T-helper 2 cell treated with Interferon-gamma antibody and Interleukin-4, amounts not matched to agents 5 μg/mL and 100 μg/mL, for 36 hours (primary cell): ENCODE data around the gene IQCB1.
"Not testable (repeated sequence)": the region's sequence is repeated elsewhere in the genome, so short reads cannot be mapped to it uniquely, and the experiment has no call there.

Experiments used
- DNase-seq: peaks from one replicate; pipeline ENCODE4 v3.0.0; 2021; ENCODE audit warnings: low spot score
- H3K27ac Mint-ChIP-seq: one replicate; pipeline ENCODE4 v1.8.0; 2021; ENCODE audit warnings: mild to moderate bottlenecking, mixed read lengths
- H3K27me3 Mint-ChIP-seq: one replicate; pipeline ENCODE4 v1.8.0; 2021; ENCODE audit warnings: low read depth, mixed read lengths
- H3K36me3 Mint-ChIP-seq: one replicate; pipeline ENCODE4 v1.8.0; 2021; ENCODE audit warnings: low read depth, mixed read lengths
- H3K4me1 Mint-ChIP-seq: one replicate; pipeline ENCODE4 v1.8.0; 2021; ENCODE audit warnings: low read depth, mixed read lengths
- H3K4me3 Mint-ChIP-seq: one replicate; pipeline ENCODE4 v1.8.0; 2022; ENCODE audit warnings: mild to moderate bottlenecking, moderate library complexity, mixed read lengths
- H3K9me3 Mint-ChIP-seq: one replicate; pipeline ENCODE4 v1.8.0; 2021; ENCODE audit warnings: mixed read lengths

IQCB1 gene

GRCh38 chr3:121782784-121783183 is 52.1 kb downstream of the IQCB1 start:
- H3K4me1 Mint-ChIP-seq, H3K9me3 Mint-ChIP-seq, H3K27ac Mint-ChIP-seq, H3K4me3 Mint-ChIP-seq, DNase-seq, H3K27me3 Mint-ChIP-seq: not testable (repeated sequence)
- H3K36me3 Mint-ChIP-seq = peaks cover 51% of the 10 kb centered on the region

- no peaks in the 10 kb centered on the region for H3K4me1 Mint-ChIP-seq
- H3K27me3 Mint-ChIP-seq = no peaks in the 10 kb centered on the region
- H3K9me3 Mint-ChIP-seq = no peaks in the 10 kb centered on the region
- DNase-seq = no peak
- H3K36me3 Mint-ChIP-seq = peaks cover 51% of the 10 kb centered on the region
- no peak overlapping the region for H3K27ac Mint-ChIP-seq
- no peak overlapping the region for H3K4me3 Mint-ChIP-seq
These were observed 53.2 kb downstream of the IQCB1 start for GRCh38 chr3:121781611-121782010.

DNA sequence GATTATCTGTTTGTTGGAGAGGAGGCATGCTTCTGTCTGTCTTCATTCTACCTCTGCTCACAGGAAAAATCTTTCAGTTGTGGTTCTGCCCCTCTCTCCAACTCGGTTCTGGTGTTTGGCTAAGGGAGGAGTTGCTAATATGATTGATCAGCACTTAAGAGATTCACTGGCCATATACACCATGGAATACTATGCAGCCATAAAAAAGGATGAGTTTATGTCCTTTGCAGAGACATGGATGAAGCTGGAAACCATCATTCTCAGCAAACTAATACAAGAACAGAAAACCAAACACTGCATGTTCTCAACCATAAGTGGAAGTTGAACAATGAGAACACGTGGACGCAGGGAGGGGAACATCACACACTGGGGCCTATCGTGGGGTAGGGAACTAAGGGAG is 59.8 kb downstream of the IQCB1 start:
- DNase-seq, H3K27ac Mint-ChIP-seq, H3K4me3 Mint-ChIP-seq, H3K9me3 Mint-ChIP-seq, H3K27me3 Mint-ChIP-seq, H3K4me1 Mint-ChIP-seq: not testable (repeated sequence)
- peaks cover 68% of the 10 kb centered on the region for H3K36me3 Mint-ChIP-seq

- Mint-ChIP-seq H3K27me3 (peaks cover 3% of the 10 kb centered on the region), H3K9me3 (no peaks in the 10 kb centered on the region), H3K27ac (no peak overlapping the region), H3K4me1 (no peaks in the 10 kb centered on the region), H3K36me3 (peaks cover 37% of the 10 kb centered on the region), H3K4me3 (no peak overlapping the region)
- DNase-seq = no peak
These were observed 65.6 kb downstream of the IQCB1 start for GRCh38 chr3:121769246-121769645.

- H3K4me3 Mint-ChIP-seq = no peak overlapping the region
- H3K27ac Mint-ChIP-seq = no peak overlapping the region
- peaks cover 29% of the 10 kb centered on the region for H3K36me3 Mint-ChIP-seq
- DNase-seq = no peak
- peaks cover 7% of the 10 kb centered on the region for H3K27me3 Mint-ChIP-seq
- no peaks in the 10 kb centered on the region for H3K4me1 Mint-ChIP-seq
- H3K9me3 Mint-ChIP-seq = no peaks in the 10 kb centered on the region
These were observed 66.4 kb downstream of the IQCB1 start for GRCh38 chr3:121768452-121768851.

DNA sequence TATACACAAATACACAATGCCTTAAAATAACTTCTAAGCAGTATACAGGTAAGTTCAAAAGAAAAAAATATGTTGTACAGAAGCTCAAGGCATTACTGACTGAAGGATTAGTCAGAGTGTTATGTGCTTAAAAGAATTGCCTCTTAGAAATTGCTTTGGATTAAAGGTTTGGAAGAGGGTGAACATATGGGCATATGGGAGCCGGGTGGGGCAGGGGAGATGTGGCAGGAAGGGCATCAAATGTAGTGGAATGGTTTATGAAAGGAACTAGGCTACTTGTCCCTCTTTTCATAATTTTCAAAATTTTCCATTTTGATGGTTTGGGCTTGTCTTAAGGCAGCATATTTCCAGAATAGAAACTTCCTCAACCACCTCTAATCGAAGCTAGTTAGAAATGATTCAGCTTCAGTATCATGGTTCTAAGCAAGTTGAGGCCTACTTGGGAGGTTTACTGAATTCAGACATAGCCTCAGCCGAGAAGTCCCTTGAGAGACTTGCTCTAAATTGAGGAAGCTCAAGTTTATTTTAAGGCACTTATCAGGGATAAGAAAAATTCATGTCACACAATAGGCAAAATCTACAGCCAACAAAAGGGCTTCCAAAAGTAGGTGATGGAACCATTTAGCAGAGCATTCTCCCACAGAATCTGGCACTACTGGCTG is 75.2 kb downstream of the IQCB1 start:
- H3K4me3 Mint-ChIP-seq = no peak overlapping the region
- H3K27ac Mint-ChIP-seq = no peak overlapping the region
- no peaks in the 10 kb centered on the region for H3K9me3 Mint-ChIP-seq
- H3K27me3 Mint-ChIP-seq = peaks cover 39% of the 10 kb centered on the region
- DNase-seq = no peak
- no peaks in the 10 kb centered on the region for H3K36me3 Mint-ChIP-seq
- H3K4me1 Mint-ChIP-seq = no peaks in the 10 kb centered on the region

- DNase-seq = no peak
- Mint-ChIP-seq H3K27me3 (peaks cover 36% of the 10 kb centered on the region), H3K36me3 (no peaks in the 10 kb centered on the region), H3K4me1 (no peaks in the 10 kb centered on the region), H3K27ac (no peak overlapping the region), H3K4me3 (no peak overlapping the region), H3K9me3 (no peaks in the 10 kb centered on the region)
These were observed 76.0 kb downstream of the IQCB1 start for GRCh38 chr3:121758727-121759450.

DNA sequence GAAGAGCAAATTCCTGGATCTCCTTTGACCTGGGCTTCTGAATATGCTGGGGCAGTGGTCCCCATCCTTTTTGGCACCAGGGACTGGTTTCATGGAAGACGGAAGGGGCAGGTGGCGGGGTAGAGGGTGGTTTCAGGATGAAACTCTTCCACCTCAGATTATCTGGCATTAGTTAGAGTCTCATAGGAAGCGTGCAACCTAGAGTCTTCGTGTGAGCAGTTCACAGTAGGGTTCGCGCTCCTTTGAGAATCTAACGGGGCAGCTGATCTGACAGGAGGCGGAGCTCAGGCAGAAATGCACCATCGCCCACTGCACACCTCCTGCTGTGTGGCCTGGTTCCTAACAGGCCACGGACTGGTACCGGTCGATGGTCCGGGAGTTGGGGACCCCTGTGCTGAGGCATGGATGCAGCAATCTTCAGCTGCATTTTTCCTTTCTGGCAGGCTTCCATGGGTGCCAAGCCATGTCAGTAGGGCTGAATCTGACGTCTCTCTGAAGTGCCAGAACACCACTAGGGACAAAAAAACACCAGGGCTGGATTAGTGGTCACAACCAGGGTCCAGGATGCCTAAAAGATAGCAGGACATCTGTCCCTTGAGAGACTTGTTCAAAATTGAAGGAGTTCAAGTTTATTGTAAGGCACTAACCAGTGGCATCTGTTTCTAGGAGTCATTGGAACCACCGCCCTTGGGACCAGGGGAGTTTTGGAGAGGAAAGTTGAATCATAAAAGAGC is 76.9 kb downstream of the IQCB1 start:
- no peak for DNase-seq
- Mint-ChIP-seq H3K4me3 (no peak overlapping the region), H3K27me3 (peaks cover 36% of the 10 kb centered on the region), H3K27ac (no peak overlapping the region), H3K9me3 (no peaks in the 10 kb centered on the region), H3K36me3 (no peaks in the 10 kb centered on the region), H3K4me1 (no peaks in the 10 kb centered on the region)

GRCh38 chr3:121757087-121757811 is 77.6 kb downstream of the IQCB1 start:
- Mint-ChIP-seq H3K36me3 (no peaks in the 10 kb centered on the region), H3K27ac (no peak overlapping the region), H3K4me1 (no peaks in the 10 kb centered on the region), H3K9me3 (no peaks in the 10 kb centered on the region), H3K27me3 (peaks cover 38% of the 10 kb centered on the region), H3K4me3 (no peak overlapping the region)
- no peak for DNase-seq

- H3K4me3 Mint-ChIP-seq = no peak overlapping the region
- peaks cover 5% of the 10 kb centered on the region for H3K4me1 Mint-ChIP-seq
- H3K9me3 Mint-ChIP-seq = no peaks in the 10 kb centered on the region
- H3K36me3 Mint-ChIP-seq = no peaks in the 10 kb centered on the region
- no peak for DNase-seq
- H3K27ac Mint-ChIP-seq = no peak overlapping the region
- H3K27me3 Mint-ChIP-seq = peaks cover 33% of the 10 kb centered on the region
These were observed 82.1 kb downstream of the IQCB1 start for GRCh38 chr3:121752772-121753171.

GRCh38 chr3:121752261-121752660 is 82.6 kb downstream of the IQCB1 start:
- no peaks in the 10 kb centered on the region for H3K9me3 Mint-ChIP-seq
- no peaks in the 10 kb centered on the region for H3K36me3 Mint-ChIP-seq
- DNase-seq = no peak
- peaks cover 32% of the 10 kb centered on the region for H3K27me3 Mint-ChIP-seq
- H3K27ac Mint-ChIP-seq = no peak overlapping the region
- H3K4me3 Mint-ChIP-seq = no peak overlapping the region
- peaks cover 9% of the 10 kb centered on the region for H3K4me1 Mint-ChIP-seq

DNA sequence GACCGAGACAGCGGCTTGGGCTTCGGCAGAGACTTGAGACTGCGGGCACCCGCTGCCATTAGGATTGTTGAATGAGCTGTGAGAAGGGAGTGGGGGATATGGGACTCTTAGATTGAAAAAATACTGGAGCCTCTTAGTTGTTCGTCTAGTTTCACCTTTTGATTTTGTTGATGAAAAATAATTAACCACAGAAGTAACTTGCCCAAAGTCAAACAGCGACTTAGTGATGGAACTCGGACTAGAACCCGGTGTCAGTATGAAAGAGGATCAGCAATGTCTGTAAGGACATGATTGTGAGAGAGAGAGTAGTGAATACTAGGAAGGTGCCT is 84.8 kb downstream of the IQCB1 start:
- no peaks in the 10 kb centered on the region for H3K36me3 Mint-ChIP-seq

GRCh38 chr3:121749276-121750086 is 85.4 kb downstream of the IQCB1 start, which contains the start of gene GOLGB1:
Gene GOLGB1, minus strand, starts transcription at chr3:121749741. Its CDS starts 18,770 bp downstream, at chr3:121730971.
- no peak within 1 kb of the TSS for H3K27ac Mint-ChIP-seq
- peaks cover 9% of the 10 kb centered on the region for H3K4me1 Mint-ChIP-seq
- H3K27me3 Mint-ChIP-seq = peaks cover 19% of the 10 kb centered on the region
- no peaks in the 10 kb centered on the region for H3K36me3 Mint-ChIP-seq
- no peak within 1 kb of the TSS for H3K4me3 Mint-ChIP-seq
- peak; percentile 93 for DNase-seq
- no peaks in the 10 kb centered on the region for H3K9me3 Mint-ChIP-seq

More for the DNA sequence above, 84.8 kb downstream of the IQCB1 start:
- peaks cover 22% of the 10 kb centered on the region for H3K27me3 Mint-ChIP-seq
- H3K9me3 Mint-ChIP-seq = no peaks in the 10 kb centered on the region
- H3K4me1 Mint-ChIP-seq = peaks cover 9% of the 10 kb centered on the region
- no peak overlapping the region for H3K4me3 Mint-ChIP-seq
- DNase-seq = no peak
- no peak overlapping the region for H3K27ac Mint-ChIP-seq
